Liver (tissue), 9 donors: Measurements from ENCODE around the gene ICAM3. TPM values are rescaled to one million over a fixed set of nuclear protein-coding genes. Genes with fewer than 3 reads are reported as not detected.

ENCODE experiments used
- DNase-seq: peaks from one replicate; pipeline ENCODE4 v3.0.0-alpha.2; 2017; ENCODE audit warnings: low spot score
- H3K27ac ChIP-seq, 2 donors: one replicate each; pipeline ENCODE4 v1.7.0; 2013; ENCODE audit warnings: inconsistent platforms in 2 of 2, low read length in 2 of 2, control low read depth in 1 of 2, low read depth in 1 of 2, mild to moderate bottlenecking in 1 of 2
- H3K27me3 ChIP-seq, 4 donors: one replicate each; pipeline versions ENCODE4 v1.6.1 to v1.7.0; 2013; ENCODE audit warnings: low read length in 3 of 4, inconsistent platforms in 1 of 4, mild to moderate bottlenecking in 1 of 4, moderate library complexity in 1 of 4; ENCODE audit not compliant: control insufficient read depth in 4 of 4, insufficient read depth in 4 of 4
- H3K36me3 ChIP-seq, 4 donors: one replicate each; pipeline versions ENCODE4 v1.6.1 to v1.7.0; 2013; ENCODE audit warnings: low read length in 3 of 4, mild to moderate bottlenecking in 3 of 4, low read depth in 1 of 4, moderate library complexity in 1 of 4; ENCODE audit not compliant: control insufficient read depth in 4 of 4, insufficient read depth in 3 of 4
- H3K4me1 ChIP-seq, 4 donors: one replicate each; pipeline versions ENCODE4 v1.6.1 to v1.7.0; 2013; ENCODE audit warnings: low read length in 3 of 4, mild to moderate bottlenecking in 3 of 4, moderate library complexity in 1 of 4; ENCODE audit not compliant: control insufficient read depth in 4 of 4, insufficient read depth in 4 of 4
- H3K4me3 ChIP-seq, 3 donors: one replicate each; pipeline versions ENCODE4 v1.6.1 to v1.7.0; 2013; ENCODE audit warnings: low read length in 3 of 3, control low read depth in 1 of 3, low read depth in 1 of 3, mild to moderate bottlenecking in 1 of 3
- H3K9ac ChIP-seq, 2 donors: one replicate each; pipeline ENCODE4 v1.7.0; 2013; ENCODE audit warnings: low read length in 2 of 2, mild to moderate bottlenecking in 2 of 2, moderate library complexity in 2 of 2, control low read depth in 1 of 2, low read depth in 1 of 2
- H3K9me3 ChIP-seq, 4 donors: one replicate each; pipeline versions ENCODE4 v1.6.1 to v1.7.0; 2013; ENCODE audit warnings: low read length in 3 of 4; ENCODE audit not compliant: control insufficient read depth in 4 of 4
- EGR1 ChIP-seq, 2 donors: IDR thresholded peaks; 2 replicates each; pipeline ENCODE4 v1.6.1; 2016 to 2018; ENCODE audit warnings: antibody characterized with exemption in 2 of 2, low read depth in 2 of 2
- FOXA1 ChIP-seq: IDR thresholded peaks from 2 replicates; pipeline ENCODE4 v1.6.1; 2016; ENCODE audit warnings: antibody characterized with exemption
- FOXA2 ChIP-seq: IDR thresholded peaks from 2 replicates; pipeline ENCODE4 v1.6.1; 2016; ENCODE audit warnings: antibody characterized with exemption
- HNF4A ChIP-seq, 2 donors: conservative IDR thresholded peaks; 2 replicates each; pipeline ENCODE4 v1.6.1; 2016; ENCODE audit warnings: antibody characterized with exemption in 2 of 2, mild to moderate bottlenecking in 2 of 2
- HNF4G ChIP-seq: IDR thresholded peaks from 2 replicates; pipeline ENCODE4 v1.6.1; 2016; ENCODE audit warnings: antibody characterized with exemption
- JUND ChIP-seq, 2 donors: IDR thresholded peaks; 2 replicates each; pipeline ENCODE4 v1.6.1; 2016; ENCODE audit warnings: antibody characterized with exemption in 2 of 2
- MAX ChIP-seq: IDR thresholded peaks from 2 replicates; pipeline ENCODE4 v1.6.1; 2016; ENCODE audit warnings: antibody characterized with exemption
- NR2F2 ChIP-seq: IDR thresholded peaks from 2 replicates; pipeline ENCODE4 v1.6.1; 2016; ENCODE audit warnings: antibody characterized with exemption
- RAD21 ChIP-seq, 2 donors: IDR thresholded peaks; 2 replicates each; pipeline ENCODE4 v1.6.1; 2016; ENCODE audit warnings: antibody characterized with exemption in 2 of 2, mild to moderate bottlenecking in 2 of 2
- REST ChIP-seq: IDR thresholded peaks from 2 replicates; pipeline ENCODE4 v1.6.1; 2016; ENCODE audit warnings: antibody characterized with exemption, mild to moderate bottlenecking
- RXRA ChIP-seq, 2 donors: IDR thresholded peaks; 2 replicates each; pipeline ENCODE4 v1.6.1; 2017 to 2018; ENCODE audit warnings: antibody characterized with exemption in 2 of 2, mild to moderate bottlenecking in 1 of 2
- SP1 ChIP-seq: IDR thresholded peaks from 2 replicates; pipeline ENCODE4 v1.6.1; 2018; ENCODE audit warnings: antibody characterized with exemption, mild to moderate bottlenecking
- TAF1 ChIP-seq: conservative IDR thresholded peaks from 2 replicates; pipeline ENCODE4 v1.6.1; 2016; ENCODE audit warnings: antibody characterized with exemption, mild to moderate bottlenecking
- YY1 ChIP-seq: IDR thresholded peaks from 2 replicates; pipeline ENCODE4 v1.6.1; 2016; ENCODE audit warnings: antibody characterized with exemption, mild to moderate bottlenecking
- ZBTB33 ChIP-seq: IDR thresholded peaks from 2 replicates; pipeline ENCODE4 v1.6.1; 2016; ENCODE audit warnings: antibody characterized with exemption
- WGBS: extraction: QIAGEN DNeasy Blood & Tissue Kit; methylation state at CpG from one replicate; pipeline ENCODE4 v1.1.7; 2013; 5-methylcytosine and 5-hydroxymethylcytosine counted together
- polyA plus RNA-seq, 2 donors: library from polyadenylated mRNA; stranded (reverse) in 1 of 2; unstranded in 1 of 2; fragments of 200-250 nt in 1 of 2; fragments of >200 nt in 1 of 2; fragmentation: Nextera tagmentation in 1 of 2; extraction: Ambion mirVana in 1 of 2; gene quantifications; one replicate each; pipeline versions ENCODE4 v1.2.1 to v1.2.3, GENCODE V29; 2013 to 2015
- total RNA-seq, 2 donors: library from RNA; depleted of rRNA; stranded (reverse); fragments of >200 nt; gene quantifications; one replicate each; pipeline ENCODE4 v1.2.3, GENCODE V29; 2014
- donor health status: healthy.
- donor health status: healthy.
- donor health status: healthy.
- donor health status: healthy.
- donor health status: healthy.

ICAM3 gene
- total and polyA plus RNA-seq, 4 donors = 15.9 to 62.8 (median 21.0) TPM

DNA sequence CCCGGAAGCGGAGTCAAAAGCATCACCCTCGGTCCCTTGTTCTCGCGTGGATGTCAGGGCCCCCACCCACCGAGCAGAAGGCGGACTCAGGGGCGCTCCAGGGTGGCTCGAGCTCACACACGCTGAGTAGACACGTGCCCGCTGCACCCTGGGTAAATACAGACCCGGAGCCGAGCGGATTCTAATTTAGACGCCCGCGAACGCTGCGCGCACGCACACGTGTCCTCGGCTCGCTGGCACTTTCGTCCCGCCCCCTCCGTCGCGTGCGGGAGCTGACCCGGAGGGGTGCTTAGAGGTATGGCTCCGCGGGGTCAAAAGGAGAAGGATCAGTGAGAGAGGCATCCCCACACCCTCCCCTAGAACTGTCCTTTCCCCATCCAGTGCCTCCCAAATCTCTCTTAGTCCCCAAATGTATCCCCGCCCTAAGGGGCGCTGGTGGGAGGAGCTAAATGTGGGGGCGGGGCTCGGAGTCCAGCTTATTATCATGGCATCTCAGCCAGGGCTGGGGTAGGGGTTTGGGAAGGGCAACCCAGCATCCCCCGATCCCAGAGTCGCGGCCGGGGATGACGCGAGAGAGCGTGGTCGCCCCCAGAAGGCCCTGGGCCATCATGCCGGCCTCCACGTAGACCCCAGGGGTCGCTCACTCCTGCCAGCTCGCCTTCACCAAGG lies 50.1 kb downstream of the ICAM3 start:
- Histone ChIP-seq H3K4me1 (peaks cover 21 to 52% (median 40%) of the 10 kb centered on the region in 4 donors), H3K36me3 (peaks cover 12 to 18% (median 17%) of the 10 kb centered on the region in 4 donors), H3K27ac (no peak overlapping the region), H3K9me3 (no peaks in the 10 kb centered on the region), H3K9ac (no peak overlapping the region), H3K4me3 (peak overlapping the region in 1 of 3 donors; percentile 19), H3K27me3 (peaks cover under 1 to 12% (median 2%) of the 10 kb centered on the region in 4 donors)
- DNase-seq = peak; percentile 84
- TF ChIP-seq YY1 (no peak), REST (no peak), JUND (IDR thresholded peaks at IDR 0.05) (no peak), RXRA (IDR thresholded peaks at IDR 0.05) (no peak), TAF1 (no peak), EGR1 (IDR thresholded peaks at IDR 0.05; ENCODE audit: low read depth in 2 of 2) (no peak), ZBTB33 (no peak), RAD21 (IDR thresholded peaks at IDR 0.05) (no peak)
- 4% methylated on average over 50 of the region's 50 CpGs for WGBS

- Histone ChIP-seq H3K36me3 (peaks cover 12 to 23% (median 20%) of the 10 kb centered on the region in 4 donors), H3K9me3 (no peaks in the 10 kb centered on the region), H3K27ac (no peak overlapping the region), H3K27me3 (peaks cover 0 to 8% (median 1%) of the 10 kb centered on the region in 4 donors), H3K4me1 (peaks cover 21 to 52% (median 40%) of the 10 kb centered on the region in 4 donors), H3K4me3 (peak overlapping the region in 1 of 3 donors; percentile 19), H3K9ac (no peak overlapping the region)
- TF ChIP-seq EGR1 (IDR thresholded peaks at IDR 0.05; ENCODE audit: low read depth in 2 of 2) (no peak), JUND (IDR thresholded peaks at IDR 0.05) (no peak), ZBTB33 (no peak), NR2F2 (no peak), HNF4A (conservative IDR thresholded peaks at IDR 0.05) (no peak), MAX (no peak), FOXA1 (no peak), SP1 (no peak), FOXA2 (no peak), HNF4G (no peak)
- 6% methylated on average over 23 of the region's 23 CpGs for WGBS
- peak; percentile 87 for DNase-seq
Measured at GRCh38 chr19:10288662-10289166, 50.7 kb downstream of the ICAM3 start.
